SK-N-SH (cell line): ENCODE data around the gene GSK3B. TPM values are rescaled to one million over a fixed set of nuclear protein-coding genes. Genes with fewer than 3 reads are reported as not detected.

Source experiments
- CTCF ChIA-PET: fragments of 300-600, 350-600 bp; formaldehyde crosslinking; extraction: SDS; loops from one replicate; lab custom pipeline; 2021; lab: Yijun Ruan, JAX
- POLR2A ChIA-PET: fragments of 350-600 bp; sonication (Branson Sonifier 250); formaldehyde crosslinking; extraction: SDS; loops from one replicate; lab custom pipeline; 2020; ENCODE audit warnings: antibody characterized with exemption, inconsistent platforms; lab: Yijun Ruan, JAX
- DNase-seq: peaks from one replicate; pipeline ENCODE4 v3.0.0; 2012
- H2AFZ ChIP-seq: fragments of 200-600 bp; sonication (generic); 2 replicates; pipeline ENCODE4 v1.8.1; 2016; ENCODE audit warnings: antibody characterized with exemption, mild to moderate bottlenecking, low read depth
- H3F3A ChIP-seq: fragments of 200-600 bp; sonication (generic); replicated peaks from 2 replicates; pipeline ENCODE3; 2016; ENCODE audit warnings: antibody characterized with exemption, mild to moderate bottlenecking; ENCODE audit not compliant: insufficient read depth
- H3K27ac ChIP-seq, 2 experiments: fragments of 200-500 bp in 1 of 2; fragments of 200-600 bp in 1 of 2; sonication (Bioruptor generic) in 1 of 2; sonication (generic), shearing (Covaris generic) in 1 of 2; 2 replicates each; pipeline versions ENCODE4 v1.5.1 to v1.6.1; 2014 to 2016; ENCODE audit warnings: low read depth in 2 of 2, inconsistent platforms in 1 of 2, low read length in 1 of 2, mild to moderate bottlenecking in 1 of 2, mixed read lengths in 1 of 2
- H3K27me3 ChIP-seq: fragments of 200-600 bp; sonication (generic), shearing (Covaris generic); 2 replicates; pipeline ENCODE4 v1.6.1; 2016; ENCODE audit warnings: mixed run types; ENCODE audit not compliant: insufficient read depth
- H3K36me3 ChIP-seq, 2 experiments: fragments of 200-500 bp in 1 of 2; fragments of 200-600 bp in 1 of 2; sonication (Bioruptor generic) in 1 of 2; sonication (generic) in 1 of 2; replicated peaks in 1 of 2; 2 replicates each; pipeline versions ENCODE3 to v1.5.1; 2014 to 2016; ENCODE audit warnings: low read length in 1 of 2, mild to moderate bottlenecking in 1 of 2; ENCODE audit not compliant: insufficient read depth in 2 of 2, control insufficient read depth in 1 of 2
- H3K4me1 ChIP-seq, 2 experiments: fragments of 200-500 bp in 1 of 2; fragments of 200-600 bp in 1 of 2; sonication (Bioruptor generic) in 1 of 2; sonication (generic), shearing (Covaris generic) in 1 of 2; 2 replicates each; pipeline versions ENCODE4 v1.5.1 to v1.6.1; 2014 to 2016; ENCODE audit warnings: low read depth in 1 of 2, low read length in 1 of 2, mixed run types in 1 of 2; ENCODE audit not compliant: insufficient read depth in 2 of 2, control insufficient read depth in 1 of 2
- H3K4me2 ChIP-seq: fragments of 200-600 bp; sonication (generic), shearing (Covaris generic); 2 replicates; pipeline ENCODE4 v1.6.1; 2017; ENCODE audit warnings: mixed run types
- H3K4me3 ChIP-seq, 2 experiments: fragments of 200-500 bp in 1 of 2; fragments of 200-600 bp in 1 of 2; sonication (Bioruptor generic) in 1 of 2; sonication (generic), shearing (Covaris generic) in 1 of 2; 2 replicates each; pipeline versions ENCODE4 v1.5.1 to v1.8.1; 2014 to 2016; ENCODE audit warnings: low read depth in 2 of 2, inconsistent platforms in 1 of 2, low read length in 1 of 2, mild to moderate bottlenecking in 1 of 2, mixed read lengths in 1 of 2, moderate library complexity in 1 of 2
- H3K79me2 ChIP-seq: fragments of 200-600 bp; sonication (generic); 2 replicates; pipeline ENCODE4 v1.8.1; 2017; ENCODE audit warnings: mild to moderate bottlenecking; ENCODE audit not compliant: insufficient read depth
- H3K9ac ChIP-seq: fragments of 200-600 bp; sonication (generic); 2 replicates; pipeline ENCODE4 v1.6.1; 2017; ENCODE audit warnings: mixed run types
- H3K9me2 ChIP-seq: fragments of 200-600 bp; sonication (generic); 2 replicates; pipeline ENCODE4 v1.6.1; 2017; ENCODE audit warnings: mixed run types
- H3K9me3 ChIP-seq: fragments of 200-600 bp; sonication (generic); 2 replicates; pipeline ENCODE4 v1.6.1; 2017; ENCODE audit warnings: mixed run types, mild to moderate bottlenecking, moderate library complexity
- H4K20me1 ChIP-seq: fragments of 200-600 bp; sonication (generic); 2 replicates; pipeline ENCODE4 v1.6.1; 2017; ENCODE audit warnings: mild to moderate bottlenecking, mixed run types; ENCODE audit not compliant: insufficient read depth
- EZH2phosphoT487 ChIP-seq: fragments of 200-600 bp; sonication (generic); IDR thresholded peaks from 2 replicates; pipeline ENCODE4 v1.6.1; 2017; ENCODE audit warnings: low read depth, mixed run types, mild to moderate bottlenecking, antibody characterized with exemption, moderate library complexity, borderline replicate concordance
- FOXJ3 ChIP-seq: sonication (generic); formaldehyde crosslinking; IDR thresholded peaks from 2 replicates; pipeline ENCODE4 v1.5.1; 2020; ENCODE audit warnings: mild to moderate bottlenecking, missing genetic modification reagents
- FOXM1 ChIP-seq: IDR thresholded peaks from 2 replicates; pipeline ENCODE4 v1.4.0; 2012; ENCODE audit warnings: low read depth, mild to moderate bottlenecking
- GATA2 ChIP-seq: sonication (generic); formaldehyde crosslinking; IDR thresholded peaks from 2 replicates; pipeline ENCODE4 v1.5.0; 2020; ENCODE audit warnings: mild to moderate bottlenecking, missing genetic modification reagents
- MEF2A ChIP-seq: IDR thresholded peaks from 2 replicates; pipeline ENCODE4 v1.4.0; 2012; ENCODE audit warnings: low read depth, borderline replicate concordance
- NFIC ChIP-seq: IDR thresholded peaks from 2 replicates; pipeline ENCODE4 v1.4.0; 2012; ENCODE audit warnings: borderline replicate concordance
- NRF1 ChIP-seq: IDR thresholded peaks from 2 replicates; pipeline ENCODE4 v1.6.1; 2012; ENCODE audit warnings: low read depth, mild to moderate bottlenecking, low read length
- RAD21 ChIP-seq: IDR thresholded peaks from 2 replicates; pipeline ENCODE4 v1.6.1; 2012; ENCODE audit warnings: mild to moderate bottlenecking, low read length
- SMC3 ChIP-seq: IDR thresholded peaks from 2 replicates; pipeline ENCODE4 v1.6.1; 2012; ENCODE audit warnings: low read depth, low read length, improper control_type of control experiment
- TCF12 ChIP-seq: IDR thresholded peaks from 2 replicates; pipeline ENCODE4 v1.4.0; 2012
- YY1 ChIP-seq: IDR thresholded peaks from 2 replicates; pipeline ENCODE4 v1.4.0; 2012; ENCODE audit warnings: low read depth, mild to moderate bottlenecking
- WGBS: methylation state at CpG from one replicate; pipeline ENCODE4 v1.1.6; 2017; ENCODE audit warnings: low lambda C conversion rate; 5-methylcytosine and 5-hydroxymethylcytosine counted together
- polyA plus RNA-seq, 3 experiments: library from polyadenylated mRNA; depleted of rRNA; stranded (reverse); fragments of >200 nt; gene quantifications; 2 replicates each; pipeline ENCODE4 v1.2.3, GENCODE V29; 2012
- TF ChIP-seq, protein P1 (sequence below): IDR thresholded peaks from 2 replicates; pipeline ENCODE4 v1.4.0; 2012; ENCODE audit warnings: low read depth, borderline replicate concordance
- TF ChIP-seq, protein P2 (sequence below): fragments of 150-350 bp; IDR thresholded peaks from 2 replicates; pipeline ENCODE4 v1.6.1; 2016; ENCODE audit warnings: mild to moderate bottlenecking, low read depth, low read length
- TF ChIP-seq, protein P3 (sequence below): IDR thresholded peaks from 2 replicates; pipeline ENCODE4 v1.4.0; 2012; ENCODE audit warnings: low read depth, borderline replicate concordance
- TF ChIP-seq, protein P4 (sequence below): IDR thresholded peaks from 2 replicates; pipeline ENCODE4 v1.6.1; 2012; ENCODE audit warnings: mild to moderate bottlenecking, low read depth, low read length, moderate library complexity

GSK3B gene
- polyA plus RNA-seq, 1 of the 3 experiments (the other 2 are of a cell fraction), result 15.9 TPM

- CTCF ChIA-PET, result no interaction called here
- Histone ChIP-seq H3K27me3 (no peaks in the 10 kb centered on the region), H3K4me2 (no peak overlapping the region), H3K4me1 (peaks cover 3 to 6% of the 10 kb centered on the region in 2 experiments; a peak in 3 of 4 replicates), H3K36me3 (no peaks in the 10 kb centered on the region), H3K9ac (no peak overlapping the region), H3K4me3 (no peak overlapping the region), H3F3A (peaks cover 5% of the 10 kb centered on the region), H3K9me2 (no peaks in the 10 kb centered on the region), H4K20me1 (peaks cover 97% of the 10 kb centered on the region), H3K27ac (no peak overlapping the region), H3K79me2 (peaks cover 99% of the 10 kb centered on the region), H3K9me3 (no peaks in the 10 kb centered on the region), H2AFZ (no peak overlapping the region)
- DNase-seq, result no peak
- 91% methylated on average over 3 of the region's 3 CpGs for whole genome bisulfite sequencing
- TF ChIP-seq, protein P1, sequence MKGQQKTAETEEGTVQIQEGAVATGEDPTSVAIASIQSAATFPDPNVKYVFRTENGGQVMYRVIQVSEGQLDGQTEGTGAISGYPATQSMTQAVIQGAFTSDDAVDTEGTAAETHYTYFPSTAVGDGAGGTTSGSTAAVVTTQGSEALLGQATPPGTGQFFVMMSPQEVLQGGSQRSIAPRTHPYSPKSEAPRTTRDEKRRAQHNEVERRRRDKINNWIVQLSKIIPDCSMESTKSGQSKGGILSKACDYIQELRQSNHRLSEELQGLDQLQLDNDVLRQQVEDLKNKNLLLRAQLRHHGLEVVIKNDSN, result no peak
- TF ChIP-seq TCF12, result no peak
- no peak for TF ChIP-seq MEF2A
- TF ChIP-seq FOXM1, result no peak
- TF ChIP-seq YY1, result no peak
- TF ChIP-seq NRF1, result no peak
- TF ChIP-seq FOXJ3, result no peak
- no peak for TF ChIP-seq GATA2 (CRISPR knock-in tag)
- no peak for TF ChIP-seq EZH2phosphoT487
- TF ChIP-seq, protein P2, sequence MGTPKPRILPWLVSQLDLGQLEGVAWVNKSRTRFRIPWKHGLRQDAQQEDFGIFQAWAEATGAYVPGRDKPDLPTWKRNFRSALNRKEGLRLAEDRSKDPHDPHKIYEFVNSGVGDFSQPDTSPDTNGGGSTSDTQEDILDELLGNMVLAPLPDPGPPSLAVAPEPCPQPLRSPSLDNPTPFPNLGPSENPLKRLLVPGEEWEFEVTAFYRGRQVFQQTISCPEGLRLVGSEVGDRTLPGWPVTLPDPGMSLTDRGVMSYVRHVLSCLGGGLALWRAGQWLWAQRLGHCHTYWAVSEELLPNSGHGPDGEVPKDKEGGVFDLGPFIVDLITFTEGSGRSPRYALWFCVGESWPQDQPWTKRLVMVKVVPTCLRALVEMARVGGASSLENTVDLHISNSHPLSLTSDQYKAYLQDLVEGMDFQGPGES, result no peak
- TF ChIP-seq, protein P3, sequence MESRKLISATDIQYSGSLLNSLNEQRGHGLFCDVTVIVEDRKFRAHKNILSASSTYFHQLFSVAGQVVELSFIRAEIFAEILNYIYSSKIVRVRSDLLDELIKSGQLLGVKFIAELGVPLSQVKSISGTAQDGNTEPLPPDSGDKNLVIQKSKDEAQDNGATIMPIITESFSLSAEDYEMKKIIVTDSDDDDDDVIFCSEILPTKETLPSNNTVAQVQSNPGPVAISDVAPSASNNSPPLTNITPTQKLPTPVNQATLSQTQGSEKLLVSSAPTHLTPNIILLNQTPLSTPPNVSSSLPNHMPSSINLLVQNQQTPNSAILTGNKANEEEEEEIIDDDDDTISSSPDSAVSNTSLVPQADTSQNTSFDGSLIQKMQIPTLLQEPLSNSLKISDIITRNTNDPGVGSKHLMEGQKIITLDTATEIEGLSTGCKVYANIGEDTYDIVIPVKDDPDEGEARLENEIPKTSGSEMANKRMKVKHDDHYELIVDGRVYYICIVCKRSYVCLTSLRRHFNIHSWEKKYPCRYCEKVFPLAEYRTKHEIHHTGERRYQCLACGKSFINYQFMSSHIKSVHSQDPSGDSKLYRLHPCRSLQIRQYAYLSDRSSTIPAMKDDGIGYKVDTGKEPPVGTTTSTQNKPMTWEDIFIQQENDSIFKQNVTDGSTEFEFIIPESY, result no peak
- TF ChIP-seq SMC3, result no peak
- TF ChIP-seq, protein P4, sequence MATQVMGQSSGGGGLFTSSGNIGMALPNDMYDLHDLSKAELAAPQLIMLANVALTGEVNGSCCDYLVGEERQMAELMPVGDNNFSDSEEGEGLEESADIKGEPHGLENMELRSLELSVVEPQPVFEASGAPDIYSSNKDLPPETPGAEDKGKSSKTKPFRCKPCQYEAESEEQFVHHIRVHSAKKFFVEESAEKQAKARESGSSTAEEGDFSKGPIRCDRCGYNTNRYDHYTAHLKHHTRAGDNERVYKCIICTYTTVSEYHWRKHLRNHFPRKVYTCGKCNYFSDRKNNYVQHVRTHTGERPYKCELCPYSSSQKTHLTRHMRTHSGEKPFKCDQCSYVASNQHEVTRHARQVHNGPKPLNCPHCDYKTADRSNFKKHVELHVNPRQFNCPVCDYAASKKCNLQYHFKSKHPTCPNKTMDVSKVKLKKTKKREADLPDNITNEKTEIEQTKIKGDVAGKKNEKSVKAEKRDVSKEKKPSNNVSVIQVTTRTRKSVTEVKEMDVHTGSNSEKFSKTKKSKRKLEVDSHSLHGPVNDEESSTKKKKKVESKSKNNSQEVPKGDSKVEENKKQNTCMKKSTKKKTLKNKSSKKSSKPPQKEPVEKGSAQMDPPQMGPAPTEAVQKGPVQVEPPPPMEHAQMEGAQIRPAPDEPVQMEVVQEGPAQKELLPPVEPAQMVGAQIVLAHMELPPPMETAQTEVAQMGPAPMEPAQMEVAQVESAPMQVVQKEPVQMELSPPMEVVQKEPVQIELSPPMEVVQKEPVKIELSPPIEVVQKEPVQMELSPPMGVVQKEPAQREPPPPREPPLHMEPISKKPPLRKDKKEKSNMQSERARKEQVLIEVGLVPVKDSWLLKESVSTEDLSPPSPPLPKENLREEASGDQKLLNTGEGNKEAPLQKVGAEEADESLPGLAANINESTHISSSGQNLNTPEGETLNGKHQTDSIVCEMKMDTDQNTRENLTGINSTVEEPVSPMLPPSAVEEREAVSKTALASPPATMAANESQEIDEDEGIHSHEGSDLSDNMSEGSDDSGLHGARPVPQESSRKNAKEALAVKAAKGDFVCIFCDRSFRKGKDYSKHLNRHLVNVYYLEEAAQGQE, result no peak
- TF ChIP-seq NFIC, result no peak
- no peak for TF ChIP-seq RAD21
- POLR2A ChIA-PET, result no interaction called here
Measured at GRCh38 chr3:120017692-120018091, 76.6 kb downstream of the GSK3B start.
